Endothelial cell of umbilical vein (primary cell): ENCODE data around the gene LRFN2. TPM values are rescaled to one million over a fixed set of nuclear protein-coding genes. Genes with fewer than 3 reads are reported as not detected.

Experiments
- BruUV-seq: library from RNA; stranded (reverse); fragments of 400-500 nt; replicated peaks from 2 replicates; lab custom pipeline; 2021; lab: Mats Ljungman, UMichigan
- CTCF ChIA-PET: fragments of 300-600, 350-600 bp; sonication (Branson Sonifier 250); formaldehyde crosslinking; loops from one replicate; lab custom pipeline; 2021; ENCODE audit warnings: antibody characterized with exemption, inconsistent platforms; lab: Charles Lee
- POLR2A ChIA-PET: fragments of 300-600, 350-600 bp; sonication (Branson Sonifier 250); formaldehyde crosslinking; loops from one replicate; lab custom pipeline; 2021; ENCODE audit warnings: antibody characterized with exemption, inconsistent platforms; lab: Charles Lee
- DNase-seq: peaks from one replicate; pipeline ENCODE4 v3.0.0-alpha.2; 2011; ENCODE audit warnings: low read depth, low spot score
- FAIRE-seq: peaks from 2 replicates; lab custom pipeline; 2011; peaks lifted over from hg19 to GRCh38; lab: Jason Lieb, UNC
- H2AFZ ChIP-seq: 2 replicates; pipeline ENCODE4 v1.6.0; 2012; ENCODE audit warnings: low read depth, low read length, control low read depth, inconsistent platforms
- H3K27ac ChIP-seq: 2 replicates; pipeline ENCODE4 v1.5.1; 2011; ENCODE audit warnings: low read depth, mild to moderate bottlenecking, control low read depth, low read length, moderate library complexity; ENCODE audit not compliant: insufficient read depth
- H3K27me3 ChIP-seq, 2 experiments: 2 replicates each; pipeline versions ENCODE4 v1.6.0 to v1.6.1; 2011; ENCODE audit warnings: low read length in 2 of 2, mixed read lengths in 1 of 2; ENCODE audit not compliant: control insufficient read depth in 2 of 2, insufficient read depth in 2 of 2
- H3K36me3 ChIP-seq, 2 experiments: 2 replicates in 1 of 2; 3 replicates in 1 of 2; pipeline ENCODE4 v1.5.1; 2011; ENCODE audit warnings: low read length in 2 of 2, mild to moderate bottlenecking in 1 of 2, moderate library complexity in 1 of 2; ENCODE audit not compliant: control insufficient read depth in 2 of 2, insufficient read depth in 2 of 2; ENCODE audit errors: extremely low read depth in 1 of 2
- H3K4me1 ChIP-seq: 3 replicates; pipeline ENCODE4 v1.5.1; 2011; ENCODE audit warnings: mild to moderate bottlenecking, low read length; ENCODE audit not compliant: control insufficient read depth, insufficient read depth; ENCODE audit errors: extremely low read depth
- H3K4me2 ChIP-seq: 2 replicates; pipeline ENCODE4 v1.6.1; 2011; ENCODE audit warnings: low read length, control low read depth, mixed read lengths; ENCODE audit not compliant: insufficient read depth
- H3K4me3 ChIP-seq, 3 experiments: fragments of 200-600 bp in 1 of 3; sonication (generic), shearing (Covaris generic) in 1 of 3; replicated peaks in 1 of 3; 2 replicates each; pipeline ENCODE4 v1.5.1; 2011 to 2016; ENCODE audit warnings: control low read depth in 3 of 3, low read length in 3 of 3, mild to moderate bottlenecking in 2 of 3, inconsistent platforms in 1 of 3, low read depth in 1 of 3, moderate library complexity in 1 of 3; ENCODE audit not compliant: insufficient read depth in 1 of 3
- H3K79me2 ChIP-seq: 2 replicates; pipeline ENCODE4 v1.6.0; 2012; ENCODE audit warnings: low read length, inconsistent platforms; ENCODE audit not compliant: control insufficient read depth, insufficient read depth
- H3K9ac ChIP-seq: replicated peaks from 2 replicates; pipeline ENCODE3; 2011; ENCODE audit warnings: low read length, control low read depth; ENCODE audit not compliant: insufficient read depth; ENCODE audit errors: extremely low read depth
- H3K9me1 ChIP-seq: replicated peaks from 3 replicates; pipeline ENCODE4 v1.6.0; 2011; ENCODE audit warnings: mild to moderate bottlenecking, low read length; ENCODE audit not compliant: control insufficient read depth, insufficient read depth; ENCODE audit errors: extremely low read depth
- H3K9me3 ChIP-seq: replicated peaks from 2 replicates; pipeline ENCODE4 v1.5.1; 2012; ENCODE audit warnings: low read length, inconsistent platforms; ENCODE audit not compliant: control insufficient read depth, insufficient read depth
- H4K20me1 ChIP-seq: replicated peaks from 2 replicates; pipeline ENCODE3; 2011; ENCODE audit warnings: mild to moderate bottlenecking, low read length; ENCODE audit not compliant: control insufficient read depth, insufficient read depth; ENCODE audit errors: extremely low read depth
- CTCF ChIP-seq, 2 donors: IDR thresholded peaks; 1 replicate in 1 of 2; 2 replicates in 1 of 2; pipeline ENCODE4 v1.5.1; 2011; ENCODE audit warnings: low read length in 2 of 2, mild to moderate bottlenecking in 2 of 2, moderate library complexity in 2 of 2, control low read depth in 1 of 2, inconsistent platforms in 1 of 2, low read depth in 1 of 2; ENCODE audit not compliant: insufficient read depth in 1 of 2; ENCODE audit errors: extremely low read depth in 1 of 2
- EZH2 ChIP-seq: IDR thresholded peaks from 2 replicates; pipeline ENCODE4 v1.6.1; 2012; ENCODE audit warnings: borderline replicate concordance, low read depth, mild to moderate bottlenecking, moderate library complexity, low read length, inconsistent platforms; ENCODE audit not compliant: severe bottlenecking
- FOS ChIP-seq: IDR thresholded peaks from 2 replicates; pipeline ENCODE4 v1.6.1; 2011; ENCODE audit warnings: mild to moderate bottlenecking, low read length, moderate library complexity, borderline replicate concordance; ENCODE audit not compliant: insufficient read depth
- GATA2 ChIP-seq: IDR thresholded peaks from 2 replicates; pipeline ENCODE4 v1.7.0; 2011; ENCODE audit warnings: low read depth, mild to moderate bottlenecking, moderate library complexity, mixed read lengths, low read length; ENCODE audit not compliant: insufficient read length, insufficient read depth
- JUN ChIP-seq: IDR thresholded peaks from 2 replicates; pipeline ENCODE4 v1.6.1; 2011; ENCODE audit warnings: borderline replicate concordance, low read depth; ENCODE audit not compliant: insufficient read length, insufficient read depth
- MAX ChIP-seq: IDR thresholded peaks from 2 replicates; pipeline ENCODE4 v1.6.1; 2011; ENCODE audit not compliant: insufficient read depth, insufficient read length
- MYC ChIP-seq: IDR thresholded peaks from one replicate; pipeline ENCODE4 v1.6.1; 2011; ENCODE audit warnings: mild to moderate bottlenecking, low read depth, low read length
- POLR2A ChIP-seq: IDR thresholded peaks from 2 replicates; pipeline ENCODE4 v1.6.1; 2012; ENCODE audit warnings: low read depth, mild to moderate bottlenecking, control low read depth, low read length
- POLR2AphosphoS5 ChIP-seq: IDR thresholded peaks from 2 replicates; pipeline ENCODE4 v1.6.1; 2012; ENCODE audit warnings: low read depth, mild to moderate bottlenecking, control low read depth, low read length, moderate library complexity; ENCODE audit not compliant: insufficient read depth
- dilution Hi-C: fragments of 300-500 bp; cut with MboI; formaldehyde crosslinking; loops from one replicate; pipeline ENCODE4 v1.15.0; 2019; ENCODE audit warnings: low sequenced_read_pairs; ENCODE audit not compliant: extremely low pct_ligation_motif_present
- intact Hi-C: fragments of 100-400 bp; cut with micrococcal nuclease; formaldehyde crosslinking; loops from one replicate; pipeline ENCODE4 v1.10.0; 2022
- polyA plus RNA-seq, 4 experiments: library from polyadenylated mRNA; depleted of rRNA in 3 of 4; stranded (reverse) in 3 of 4; unstranded in 1 of 4; fragments of >200 nt; gene quantifications; 2 replicates each; pipeline versions ENCODE4 v1.2.1 to v1.2.3, GENCODE V29; 2011 to 2012; ENCODE audit warnings: missing spikeins in 1 of 4
- total RNA-seq: library from RNA; stranded (reverse); gene quantifications from 2 replicates; pipeline ENCODE4 v1.2.3, GENCODE V29; 2021

Gene LRFN2
- total and polyA plus RNA-seq, 2 donors (not counting 3 experiments of a cell fraction or from before 2014, with no cell fraction given): not detected

- Histone ChIP-seq H3K4me1 (no peaks in the 10 kb centered on the region), H2AFZ (no peak overlapping the region), H3K27ac (no peak overlapping the region), H3K36me3 (no peaks in the 10 kb centered on the region), H4K20me1 (no peaks in the 10 kb centered on the region), H3K9me3 (no peaks in the 10 kb centered on the region), H3K9ac (no peak overlapping the region), H3K79me2 (no peaks in the 10 kb centered on the region), H3K4me3 (no peak overlapping the region), H3K4me2 (no peak overlapping the region), H3K27me3 (peaks cover 27 to 29% of the 10 kb centered on the region in 2 experiments), H3K9me1 (no peaks in the 10 kb centered on the region)
- FAIRE-seq (no peak), DNase-seq (no peak)
- ChIA-PET CTCF (no interaction called here), POLR2A (no interaction called here)
- BruUV-seq: no TSS peak
- TF ChIP-seq MAX (no peak), GATA2 (no peak), POLR2AphosphoS5 (no peak), JUN (no peak), MYC (no peak), EZH2 (no peak), CTCF (IDR thresholded peaks at IDR 0.05; ENCODE audit: extremely low read depth in 1 of 2, insufficient read depth in 1 of 2, low read depth in 1 of 2, low read length in 2 of 2) (no peak), POLR2A (no peak), FOS (no peak)
- intact Hi-C loops (no loop called here), dilution Hi-C loops (no loop called here)
These were observed 3.5 kb downstream of the LRFN2 start for GRCh38 chr6:40583709-40584108.
